Smooth muscle cell (in vitro differentiated cells): ENCODE data around the gene DISC1. TPM values are rescaled to one million over a fixed set of nuclear protein-coding genes. Genes with fewer than 3 reads are reported as not detected.
A peak's percentile ranks its signal among the peaks of the same experiment; 100 is the strongest.

Experiments used
- DNase-seq: peaks from one replicate; lab custom pipeline; 2025; ENCODE audit not compliant: unreplicated experiment; lab: John Stamatoyannopoulos, UW
- H2AFZ ChIP-seq: fragments of 200-600 bp; sonication (generic); 2 replicates; pipeline ENCODE4 v1.6.0; 2016; ENCODE audit warnings: antibody characterized with exemption, low read depth, mild to moderate bottlenecking
- H3F3A ChIP-seq: fragments of 200-600 bp; sonication (generic); 2 replicates; pipeline ENCODE4 v1.6.0; 2017; ENCODE audit warnings: antibody characterized with exemption, low read depth
- H3K27ac ChIP-seq: fragments of 200-600 bp; sonication (generic); 2 replicates; pipeline ENCODE4 v1.5.1; 2016; ENCODE audit warnings: low read depth, mild to moderate bottlenecking
- H3K27me3 ChIP-seq: fragments of 200-600 bp; sonication (generic); 2 replicates; pipeline ENCODE4 v1.6.1; 2016; ENCODE audit warnings: low read depth, mild to moderate bottlenecking
- H3K36me3 ChIP-seq: fragments of 200-600 bp; sonication (generic); 2 replicates; pipeline ENCODE4 v1.5.1; 2016; ENCODE audit warnings: low read depth
- H3K4me1 ChIP-seq: fragments of 200-600 bp; sonication (generic); 2 replicates; pipeline ENCODE4 v1.5.1; 2016; ENCODE audit warnings: low read depth
- H3K4me2 ChIP-seq: fragments of 200-600 bp; sonication (generic); 2 replicates; pipeline ENCODE4 v1.6.0; 2016; ENCODE audit warnings: mild to moderate bottlenecking
- H3K4me3 ChIP-seq: fragments of 200-600 bp; sonication (generic); 2 replicates; pipeline ENCODE4 v1.5.1; 2016; ENCODE audit warnings: mild to moderate bottlenecking
- H3K79me2 ChIP-seq: fragments of 200-600 bp; sonication (generic); 2 replicates; pipeline ENCODE4 v1.6.0; 2016; ENCODE audit warnings: low read depth, mild to moderate bottlenecking
- H3K9ac ChIP-seq: fragments of 200-600 bp; sonication (generic); 2 replicates; pipeline ENCODE4 v1.6.0; 2016; ENCODE audit warnings: low read depth
- H3K9me3 ChIP-seq: fragments of 200-600 bp; sonication (generic); replicated peaks from 2 replicates; pipeline ENCODE4 v1.5.1; 2016; ENCODE audit warnings: low read depth
- H4K20me1 ChIP-seq: fragments of 200-600 bp; sonication (generic); 2 replicates; pipeline ENCODE4 v1.6.0; 2016; ENCODE audit warnings: low read depth
- CTCF ChIP-seq: fragments of 200-600 bp; sonication (generic); IDR thresholded peaks from 2 replicates; pipeline ENCODE4 v1.5.1; 2017; ENCODE audit warnings: borderline replicate concordance, mild to moderate bottlenecking, antibody characterized with exemption; ENCODE audit not compliant: insufficient read depth, poor library complexity, severe bottlenecking
- WGBS: methylation state at CpG from one replicate; pipeline ENCODE4 v1.1.7; 2016; ENCODE audit warnings: low lambda C conversion rate; 5-methylcytosine and 5-hydroxymethylcytosine counted together
- polyA plus RNA-seq: library from polyadenylated mRNA; unstranded; fragments of >200 nt; fragmentation: Nextera tagmentation; extraction: Ambion mirVana; gene quantifications from 2 replicates; pipeline ENCODE4 v1.2.1, GENCODE V29; 2016
- total RNA-seq: library from RNA; depleted of rRNA; stranded (reverse); fragments of >200 nt; gene quantifications from 2 replicates; pipeline ENCODE4 v1.2.3, GENCODE V29; 2014

DISC1 gene
- total and polyA plus RNA-seq, 2 experiments from 2014 or later = 0.89 to 4.3 TPM

GRCh38 chr1:231776010-231776756 is 149.6 kb downstream of the DISC1 start:
- DNase-seq = no peak
- no peak overlapping the region for H3K9ac ChIP-seq

GRCh38 chr1:231776757-231777062 is 150.1 kb downstream of the DISC1 start:
- no peak for TF ChIP-seq CTCF
- H3K4me3 ChIP-seq = no peak overlapping the region
- 65% methylated on average over 5 of the region's 5 CpGs for WGBS
- H3K27me3 ChIP-seq = no peaks in the 10 kb centered on the region
- no peaks in the 10 kb centered on the region for H3K36me3 ChIP-seq
- H3K4me2 ChIP-seq = peak overlapping the region; percentile 31
- H3K4me1 ChIP-seq = peaks cover 16% of the 10 kb centered on the region
- no peak for DNase-seq
- H3K9me3 ChIP-seq = no peaks in the 10 kb centered on the region
- H3F3A ChIP-seq = peaks cover 8% of the 10 kb centered on the region
- H3K27ac ChIP-seq = peak overlapping the region; percentile 52
- no peaks in the 10 kb centered on the region for H3K79me2 ChIP-seq
- no peak overlapping the region for H3K9ac ChIP-seq
- no peak overlapping the region for H2AFZ ChIP-seq
- H4K20me1 ChIP-seq = no peaks in the 10 kb centered on the region

More at GRCh38 chr1:231776010-231776756, 149.6 kb downstream of the DISC1 start:
- Histone ChIP-seq H4K20me1 (no peaks in the 10 kb centered on the region), H3F3A (peaks cover 8% of the 10 kb centered on the region), H3K27me3 (no peaks in the 10 kb centered on the region), H2AFZ (no peak overlapping the region), H3K79me2 (no peaks in the 10 kb centered on the region), H3K36me3 (no peaks in the 10 kb centered on the region), H3K4me1 (peaks cover 16% of the 10 kb centered on the region), H3K9me3 (no peaks in the 10 kb centered on the region), H3K27ac (peak overlapping the region; percentile 70), H3K4me3 (no peak overlapping the region), H3K4me2 (peak overlapping the region; percentile 31)
- WGBS = 60% methylated on average over 10 of the region's 10 CpGs
- TF ChIP-seq CTCF = no peak

GRCh38 chr1:231778009-231778719 is 151.6 kb downstream of the DISC1 start:
- Histone ChIP-seq H3K4me2 (peak overlapping the region; percentile 19), H3K36me3 (no peaks in the 10 kb centered on the region), H3K9ac (no peak overlapping the region), H4K20me1 (no peaks in the 10 kb centered on the region), H3K4me1 (peaks cover 16% of the 10 kb centered on the region), H3K27me3 (no peaks in the 10 kb centered on the region), H3K27ac (peak overlapping the region; percentile 52), H2AFZ (no peak overlapping the region), H3K4me3 (no peak overlapping the region), H3K9me3 (no peaks in the 10 kb centered on the region), H3F3A (peaks cover 8% of the 10 kb centered on the region), H3K79me2 (no peaks in the 10 kb centered on the region)
- no peak for TF ChIP-seq CTCF
- 67% methylated on average over 9 of the region's 9 CpGs for WGBS
- no peak for DNase-seq
